ENCODE results near the gene VASH1. TPM values are rescaled to one million over a fixed set of nuclear protein-coding genes. Genes with fewer than 3 reads are reported as not detected.

Gene VASH1
- total and polyA plus RNA-seq, 8 donors, result 26.5 to 71.3 (median 49.2) TPM

DNA sequence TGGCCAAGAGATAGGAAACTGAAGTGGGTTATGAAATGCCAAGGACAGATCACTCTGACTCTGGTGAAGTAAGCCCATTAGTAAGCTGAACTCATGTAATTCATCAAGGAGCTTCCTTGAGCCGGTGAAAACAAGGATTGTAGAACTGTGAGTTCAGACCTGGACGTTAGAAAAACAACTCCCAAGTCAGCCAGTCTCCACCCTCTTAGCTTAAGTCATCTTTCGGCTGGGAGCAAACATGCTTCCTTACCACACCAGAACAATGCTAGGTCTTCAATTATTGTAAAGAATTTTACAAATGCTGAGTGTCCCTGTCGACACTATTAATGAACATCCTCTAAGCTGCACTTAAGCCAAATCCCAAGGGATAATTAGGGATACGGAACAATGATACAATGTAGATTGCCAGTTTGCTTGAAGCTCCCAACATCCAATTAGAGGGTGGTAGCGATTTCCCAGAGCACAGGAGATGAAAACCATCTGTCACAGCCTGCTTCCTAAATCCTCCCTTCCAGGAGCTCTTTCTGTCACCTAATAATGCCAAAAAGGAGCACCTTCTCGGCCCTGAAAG lies 45.7 kb upstream of the VASH1 start:
- peaks cover 8 to 33% of the 10 kb centered on the region in 2 donors for H3K4me1 ChIP-seq
- no peaks in the 10 kb centered on the region for H3K9me3 ChIP-seq
- intact Hi-C loops (cut with DNase I), result loop anchor here in 1 of 2 donors (10.0 kb wide), 1 partner anchor 69 kb away; no protein-coding TSS in a partner anchor
- no peaks in the 10 kb centered on the region for H3K36me3 ChIP-seq
- no peak overlapping the region for H3K4me3 ChIP-seq
- ATAC-seq, result no peak
- H3K27me3 ChIP-seq, result no peaks in the 10 kb centered on the region
- H3K27ac ChIP-seq, result peak overlapping the region; percentile 26 to 53
- TF ChIP-seq, protein P1, sequence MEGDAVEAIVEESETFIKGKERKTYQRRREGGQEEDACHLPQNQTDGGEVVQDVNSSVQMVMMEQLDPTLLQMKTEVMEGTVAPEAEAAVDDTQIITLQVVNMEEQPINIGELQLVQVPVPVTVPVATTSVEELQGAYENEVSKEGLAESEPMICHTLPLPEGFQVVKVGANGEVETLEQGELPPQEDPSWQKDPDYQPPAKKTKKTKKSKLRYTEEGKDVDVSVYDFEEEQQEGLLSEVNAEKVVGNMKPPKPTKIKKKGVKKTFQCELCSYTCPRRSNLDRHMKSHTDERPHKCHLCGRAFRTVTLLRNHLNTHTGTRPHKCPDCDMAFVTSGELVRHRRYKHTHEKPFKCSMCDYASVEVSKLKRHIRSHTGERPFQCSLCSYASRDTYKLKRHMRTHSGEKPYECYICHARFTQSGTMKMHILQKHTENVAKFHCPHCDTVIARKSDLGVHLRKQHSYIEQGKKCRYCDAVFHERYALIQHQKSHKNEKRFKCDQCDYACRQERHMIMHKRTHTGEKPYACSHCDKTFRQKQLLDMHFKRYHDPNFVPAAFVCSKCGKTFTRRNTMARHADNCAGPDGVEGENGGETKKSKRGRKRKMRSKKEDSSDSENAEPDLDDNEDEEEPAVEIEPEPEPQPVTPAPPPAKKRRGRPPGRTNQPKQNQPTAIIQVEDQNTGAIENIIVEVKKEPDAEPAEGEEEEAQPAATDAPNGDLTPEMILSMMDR (IDR thresholded peaks at IDR 0.05), result no peak
- DNase-seq, result no peak

DNA sequence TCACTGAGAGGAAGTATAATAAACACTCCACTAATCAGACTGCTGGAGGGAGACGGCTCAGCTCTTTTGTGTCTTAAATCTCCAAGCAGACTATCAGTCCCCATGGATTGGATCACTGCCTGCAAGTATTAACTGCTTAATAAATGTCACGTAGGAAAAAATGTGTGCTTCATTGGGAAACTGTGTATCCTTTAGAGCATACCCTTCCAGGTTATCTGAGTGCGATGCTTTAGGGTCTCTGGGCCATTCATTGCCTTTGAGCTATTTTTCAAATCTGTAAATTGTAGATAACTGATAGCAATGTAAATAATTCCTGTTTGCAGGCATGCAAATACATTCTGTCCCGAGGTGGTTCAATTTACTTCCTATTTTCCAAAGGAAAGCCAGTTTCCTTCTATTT lies 45.0 kb upstream of the VASH1 start:
- Histone ChIP-seq H3K36me3 (no peaks in the 10 kb centered on the region), H3K27ac (peak overlapping the region; percentile 26 to 53), H3K9me3 (no peaks in the 10 kb centered on the region), H3K4me1 (peaks cover 8 to 39% of the 10 kb centered on the region in 2 donors), H3K27me3 (no peaks in the 10 kb centered on the region), H3K4me3 (no peak overlapping the region)
- TF ChIP-seq, protein P1 (IDR thresholded peaks at IDR 0.05), result no peak
- DNase-seq, result no peak
- no peak for ATAC-seq
- intact Hi-C loops (cut with DNase I), result loop anchor here in 1 of 2 donors (10.0 kb wide), 1 partner anchor 69 kb away; no protein-coding TSS in a partner anchor

DNA sequence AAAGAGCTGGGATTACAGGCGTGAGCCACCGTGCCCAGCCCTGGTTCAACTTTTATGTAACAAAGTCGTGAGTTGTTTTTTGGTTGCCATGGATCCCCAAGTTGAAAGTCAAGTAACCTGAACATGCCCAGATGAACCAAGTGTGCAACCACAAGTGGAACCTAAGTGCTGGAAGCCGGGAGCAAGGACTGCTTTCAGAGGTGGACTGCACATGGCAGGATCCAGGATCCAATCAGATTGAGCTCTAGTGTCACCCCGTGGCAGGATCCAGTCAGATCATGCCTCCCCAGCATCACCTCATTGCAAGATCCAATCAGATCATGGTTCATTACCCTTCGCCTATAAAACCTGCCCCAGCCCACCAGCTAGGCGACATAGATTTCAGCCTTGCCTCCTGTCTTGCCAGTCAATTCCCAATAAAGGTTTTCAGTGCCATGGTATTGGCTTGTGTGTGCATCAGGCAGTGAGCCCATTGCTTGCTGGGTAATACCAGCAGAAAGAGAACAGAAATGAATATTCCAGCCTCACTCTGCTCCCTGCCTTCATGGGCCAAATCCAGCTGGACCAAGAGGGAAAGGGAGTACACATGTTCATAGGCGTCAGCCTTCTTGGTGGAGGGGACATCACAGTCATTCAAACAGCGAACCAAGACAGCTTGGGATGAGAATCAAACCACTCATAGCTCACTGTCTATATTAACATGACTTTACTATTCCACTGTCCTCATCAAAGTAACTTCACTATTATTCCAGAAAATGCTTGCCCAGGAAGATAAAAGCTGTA lies 43.6 kb upstream of the VASH1 start:
- Histone ChIP-seq H3K9me3 (no peaks in the 10 kb centered on the region), H3K27ac (peak overlapping the region in 1 of 2 donors; percentile 53), H3K36me3 (no peaks in the 10 kb centered on the region), H3K4me3 (no peak overlapping the region), H3K4me1 (peaks cover 8 to 44% of the 10 kb centered on the region in 2 donors), H3K27me3 (no peaks in the 10 kb centered on the region)
- ATAC-seq (no peak), DNase-seq (no peak)
- TF ChIP-seq, protein P1 (IDR thresholded peaks at IDR 0.05), result no peak
- intact Hi-C loops (cut with DNase I), result loop anchor here in 1 of 2 donors (10.0 kb wide), 1 partner anchor 67 kb away; no protein-coding TSS in a partner anchor

DNA sequence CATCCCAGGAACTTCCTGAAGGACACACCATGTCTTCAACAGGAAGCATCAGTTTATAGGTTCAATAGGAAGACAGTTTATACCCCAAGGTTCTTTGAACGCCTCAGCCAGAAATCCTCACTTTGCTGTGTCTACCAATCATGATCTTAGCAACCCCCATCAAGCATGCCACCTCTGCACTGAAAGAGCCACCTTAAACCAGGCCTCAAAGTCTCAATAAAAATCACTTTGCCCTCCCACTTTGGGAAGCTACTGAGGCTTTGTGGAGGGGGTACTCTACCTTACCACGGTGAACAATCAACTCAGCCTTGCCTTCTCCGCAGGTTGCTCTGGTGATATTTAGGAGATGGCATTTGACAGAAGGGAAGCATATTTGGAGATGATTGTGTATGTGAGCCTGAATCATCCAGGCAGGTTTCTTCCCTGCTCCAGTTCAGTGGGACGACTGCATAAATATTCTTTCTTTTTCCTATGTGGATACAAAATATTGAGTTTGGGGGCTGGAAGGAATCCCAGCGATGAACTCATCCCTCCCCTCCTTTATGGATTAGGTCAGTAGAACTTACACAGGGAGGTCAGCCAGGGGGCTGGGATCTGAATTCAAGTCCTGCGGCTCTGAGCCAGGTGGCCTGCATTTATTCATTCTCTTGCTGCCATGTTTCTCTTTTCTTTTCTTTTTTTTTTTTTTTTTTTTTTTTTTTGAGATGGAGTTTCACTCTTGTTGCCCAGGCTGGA lies 42.8 kb upstream of the VASH1 start:
- Histone ChIP-seq H3K27me3 (no peaks in the 10 kb centered on the region), H3K4me1 (peaks cover 8 to 44% of the 10 kb centered on the region in 2 donors), H3K36me3 (no peaks in the 10 kb centered on the region), H3K9me3 (no peaks in the 10 kb centered on the region), H3K27ac (no peak overlapping the region), H3K4me3 (no peak overlapping the region)
- intact Hi-C loops (cut with DNase I), result loop anchor here in 1 of 2 donors (10.0 kb wide), 1 partner anchor 66 kb away; no protein-coding TSS in a partner anchor
- TF ChIP-seq, protein P1 (IDR thresholded peaks at IDR 0.05), result no peak
- DNase-seq (no peak), ATAC-seq (no peak)
